ENCODE results near the gene MGMT. TPM values are rescaled to one million over a fixed set of nuclear protein-coding genes. Genes with fewer than 3 reads are reported as not detected.

MGMT gene
- total and polyA plus RNA-seq, 2 of the 4 experiments (the other 2 are of a cell fraction), result 11.5 to 17.8 TPM

- Histone ChIP-seq H3K4ac (ENCODE audit: low read depth, low read length) (no peak overlapping the region), H3K36me3 (ENCODE audit: control insufficient read depth, insufficient read depth, low read length) (no peaks in the 10 kb centered on the region), H3K27ac (ENCODE audit: insufficient read depth, low read length) (no peak overlapping the region), H3K27me3 (ENCODE audit: control insufficient read depth, insufficient read depth, low read length) (no peaks in the 10 kb centered on the region), H3K4me3 (ENCODE audit: insufficient read depth, low read depth, low read length) (no peak overlapping the region), H3K79me1 (ENCODE audit: low read depth in 1 of 2, low read length in 2 of 2) (peaks cover 0 to 8% of the 10 kb centered on the region in 2 experiments; a peak in 1 of 4 replicates), H2BK20ac (ENCODE audit: low read depth, low read length) (no peak overlapping the region), H2BK5ac (ENCODE audit: low read depth, low read length, poor library complexity, severe bottlenecking) (no peak overlapping the region), H3K56ac (ENCODE audit: extremely low read depth, insufficient read depth, low read length) (no peak overlapping the region), H4K20me1 (ENCODE audit: insufficient read depth, low read length) (no peaks in the 10 kb centered on the region), H4K5ac (ENCODE audit: low read depth, low read length) (no peak overlapping the region), H4K91ac (ENCODE audit: insufficient read depth, low read depth, low read length) (no peak overlapping the region), H4K8ac (ENCODE audit: low read depth in 2 of 2, low read length in 2 of 2) (no peak overlapping the region), H3K9me1 (ENCODE audit: insufficient read depth, low read length) (no peaks in the 10 kb centered on the region), H2AK9ac (replicated peaks; ENCODE audit: low read depth, low read length, poor library complexity) (no peak overlapping the region), H3K4me1 (ENCODE audit: control insufficient read depth, insufficient read depth, low read length) (peaks cover 2% of the 10 kb centered on the region; the same call in 1 of the 2 replicates), H2AFZ (replicated peaks; ENCODE audit: low read length, poor library complexity) (no peak overlapping the region), H3K18ac (ENCODE audit: low read depth, low read length) (no peak overlapping the region), H3K14ac (replicated peaks; ENCODE audit: low read depth, low read length) (no peak overlapping the region), H2AK5ac (ENCODE audit: low read depth, low read length) (no peak overlapping the region), H3K4me2 (ENCODE audit: low read depth, low read length) (no peak overlapping the region), H3K9me3 (ENCODE audit: control insufficient read depth, insufficient read depth, low read length) (no peaks in the 10 kb centered on the region), H3K23ac (ENCODE audit: low read depth, low read length) (no peak overlapping the region), H2BK120ac (ENCODE audit: low read depth, low read length) (no peak overlapping the region), H3K9ac (ENCODE audit: low read depth, low read length) (no peak overlapping the region), H2BK15ac (ENCODE audit: low read depth, low read length) (no peak overlapping the region)
- DNase-seq (no peak), ATAC-seq (ENCODE audit: low read depth) (no peak)
- dilution Hi-C loops (cut with HindIII; ENCODE audit: low sequenced_read_pairs, unreplicated experiment), result no loop called here
- POLR2A ChIA-PET (ENCODE audit: unreplicated experiment), result no interaction called here
- CTCF ChIA-PET, result no interaction called here
- 97% methylated on average over 11 of the region's 22 CpGs; no CpG with 5 or more reads in 1 of the 2 experiments for WGBS, 2 experiments (ENCODE audit: extremely low coverage in 2 of 2, insufficient read length in 1 of 2)
- BruUV-seq (replicated peaks), result no TSS peak
- intact Hi-C loops (cut with micrococcal nuclease), result no loop called here
- in situ Hi-C loops (cut with MboI; ENCODE audit: low sequenced_read_pairs), result no loop called here
- TF ChIP-seq CEBPB (IDR thresholded peaks at IDR 0.05; ENCODE audit: low read depth, low read length) (no peak), BHLHE40 (IDR thresholded peaks at IDR 0.05; ENCODE audit: low read depth, low read length) (no peak), RCOR1 (IDR thresholded peaks at IDR 0.05; ENCODE audit: insufficient replicate concordance, low read length) (no peak)
Measured at GRCh38 chr10:129521161-129522025, 54.4 kb downstream of the MGMT start.

Data from IMR-90 (cell line).